ENCODE results near the gene TTC39C. TPM values are rescaled to one million over a fixed set of nuclear protein-coding genes. Genes with fewer than 3 reads are reported as not detected.

TTC39C gene
- total and polyA plus RNA-seq, 2 of the 8 experiments (the other 6 are each of a cell fraction or from before 2014, with no cell fraction given): 8.1 to 79.1 TPM

DNA sequence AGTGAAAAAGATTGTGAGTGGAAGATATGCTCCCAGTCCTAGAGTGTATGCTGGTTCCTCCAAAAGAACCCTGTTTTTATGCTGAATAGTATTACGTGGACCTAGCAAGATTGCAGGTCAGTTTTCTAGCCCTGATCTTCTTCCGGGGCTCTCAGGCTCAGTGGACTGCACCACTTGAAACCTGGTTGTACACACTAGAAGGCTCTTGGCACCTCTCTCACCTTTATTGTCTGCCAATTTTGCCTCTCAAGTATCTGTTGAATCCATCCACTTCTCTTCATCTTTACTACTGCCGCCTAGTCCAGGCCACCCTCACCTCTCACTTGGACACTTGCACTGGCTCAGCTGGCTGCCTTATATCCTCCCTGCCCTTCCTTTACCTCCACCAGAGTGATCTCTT lies 16.8 kb downstream of the TTC39C start:
- Histone ChIP-seq H2BK15ac (ENCODE audit: low read length) (no peak overlapping the region), H3K27ac (ENCODE audit: low read depth, low read length) (no peak overlapping the region), H4K5ac (ENCODE audit: insufficient read length, low read depth, low read length) (no peak overlapping the region), H3K79me1 (ENCODE audit: low read depth, low read length) (peaks cover 2% of the 10 kb centered on the region; the same call in 1 of the 2 replicates), H3K14ac (ENCODE audit: insufficient read length) (no peak overlapping the region), H3K9me3 (ENCODE audit: insufficient read depth in 2 of 2, low read depth in 1 of 2, low read length in 1 of 2) (no peaks in the 10 kb centered on the region), H3K4ac (replicated peaks; ENCODE audit: insufficient read length, low read depth, low read length) (no peak overlapping the region), H3K23me2 (ENCODE audit: low read depth, low read length) (no peaks in the 10 kb centered on the region), H3K4me1 (replicated peaks in 1 of 4; ENCODE audit: control insufficient read depth in 3 of 4, insufficient read depth in 4 of 4, low read length in 3 of 4) (peaks cover 0 to 3% (median 0%) of the 10 kb centered on the region in 4 experiments; a peak in 1 of 7 replicates), H3K27me3 (replicated peaks in 1 of 4; ENCODE audit: control insufficient read depth in 3 of 4, extremely low read depth in 1 of 4, insufficient read depth in 3 of 4, low read length in 3 of 4) (no peaks in the 10 kb centered on the region), H3K9ac (replicated peaks in 1 of 4; ENCODE audit: extremely low read depth in 1 of 4, low read depth in 3 of 4, low read length in 3 of 4) (no peak overlapping the region), H3K79me2 (ENCODE audit: control insufficient read depth in 1 of 2, insufficient read depth in 2 of 2, low read length in 2 of 2) (peaks cover 10 to 92% of the 10 kb centered on the region in 2 experiments; a peak in 3 of 4 replicates), H3K36me3 (ENCODE audit: control insufficient read depth in 2 of 4, insufficient read depth in 4 of 4, low read length in 3 of 4) (no peaks in the 10 kb centered on the region), H2BK5ac (ENCODE audit: low read depth, low read length) (no peak overlapping the region), H3K56ac (replicated peaks; ENCODE audit: insufficient read length, low read depth, low read length) (no peak overlapping the region), H2AK5ac (ENCODE audit: low read depth, low read length) (0 out of 2 replicates have a peak overlapping the region, but pooled peaks have one; percentile 82), H4K20me1 (replicated peaks in 1 of 2; ENCODE audit: control insufficient read depth in 1 of 2, insufficient read depth in 2 of 2, low read length in 2 of 2) (peaks cover 0 to 2% of the 10 kb centered on the region in 2 experiments), H3K4me2 (ENCODE audit: insufficient read depth in 1 of 2, low read depth in 2 of 2, low read length in 2 of 2) (no peak overlapping the region), H3K4me3 (ENCODE audit: extremely low read depth in 1 of 4, insufficient read depth in 2 of 4, low read depth in 3 of 4, low read length in 4 of 4) (no peak overlapping the region), H4K8ac (ENCODE audit: extremely low read depth, insufficient read depth, low read length) (no peak overlapping the region), H4K91ac (replicated peaks; ENCODE audit: insufficient read length, low read length) (no peak overlapping the region), H2BK12ac (ENCODE audit: low read depth, low read length) (0 out of 2 replicates have a peak overlapping the region, but pooled peaks have one; percentile 17), H2BK20ac (ENCODE audit: low read length) (no peak overlapping the region), H2AFZ (ENCODE audit: low read length) (no peak overlapping the region), H3K18ac (ENCODE audit: extremely low read depth, low read length) (no peak overlapping the region), H3K23ac (ENCODE audit: insufficient read length) (no peak overlapping the region), H2BK120ac (replicated peaks; ENCODE audit: low read depth, low read length) (no peak overlapping the region)
- DNase-seq (ENCODE audit: low read depth in 1 of 2, low spot score in 2 of 2) (no peak), FAIRE-seq (no peak)
- TF ChIP-seq, protein P1, sequence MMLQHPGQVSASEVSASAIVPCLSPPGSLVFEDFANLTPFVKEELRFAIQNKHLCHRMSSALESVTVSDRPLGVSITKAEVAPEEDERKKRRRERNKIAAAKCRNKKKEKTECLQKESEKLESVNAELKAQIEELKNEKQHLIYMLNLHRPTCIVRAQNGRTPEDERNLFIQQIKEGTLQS (IDR thresholded peaks at IDR 0.05; ENCODE audit: insufficient read depth, low read depth, low read length): no peak
- CTCF ChIA-PET (ENCODE audit: partially characterized antibody): no interaction called here
- WGBS, 2 experiments (ENCODE audit: extremely low coverage in 1 of 2, insufficient coverage in 1 of 2, insufficient read length in 1 of 2, insufficient replicate concordance in 2 of 2, low coverage in 1 of 2, low lambda C conversion rate in 2 of 2, missing lambda C conversion rate in 1 of 2): 98% methylated on average over 3 of the region's 3 CpGs; no CpG with 5 or more reads in 1 of the 2 experiments
- POLR2A ChIA-PET (ENCODE audit: partially characterized antibody): no interaction called here

Measured in H1 (cell line).